Gastrocnemius medialis (tissue), 4 donors: ENCODE results near the gene FAM25A.
"Not testable (repeated sequence)": the region's sequence is repeated elsewhere in the genome, so short reads cannot be mapped to it uniquely, and the experiment has no call there.

Source experiments
- POLR2A ChIP-seq, 2 donors: fragments of 450-650 bp; IDR thresholded peaks; one replicate each; pipeline ENCODE4 v1.6.1; 2017; ENCODE audit warnings: antibody characterized with exemption in 2 of 2, mild to moderate bottlenecking in 2 of 2, moderate library complexity in 2 of 2
- TF ChIP-seq, protein P1 (sequence below), 5 experiments: fragments of 450-650 bp in 3 of 5; fragments of 200-600 bp in 2 of 5; sonication (generic) in 2 of 5; IDR thresholded peaks in 4 of 5; conservative IDR thresholded peaks in 1 of 5; 1 replicate in 4 of 5; 2 replicates in 1 of 5; pipeline ENCODE4 v1.5.1; 2016 to 2019; ENCODE audit warnings: antibody characterized with exemption in 5 of 5, mild to moderate bottlenecking in 3 of 5, moderate library complexity in 3 of 5

DNA sequence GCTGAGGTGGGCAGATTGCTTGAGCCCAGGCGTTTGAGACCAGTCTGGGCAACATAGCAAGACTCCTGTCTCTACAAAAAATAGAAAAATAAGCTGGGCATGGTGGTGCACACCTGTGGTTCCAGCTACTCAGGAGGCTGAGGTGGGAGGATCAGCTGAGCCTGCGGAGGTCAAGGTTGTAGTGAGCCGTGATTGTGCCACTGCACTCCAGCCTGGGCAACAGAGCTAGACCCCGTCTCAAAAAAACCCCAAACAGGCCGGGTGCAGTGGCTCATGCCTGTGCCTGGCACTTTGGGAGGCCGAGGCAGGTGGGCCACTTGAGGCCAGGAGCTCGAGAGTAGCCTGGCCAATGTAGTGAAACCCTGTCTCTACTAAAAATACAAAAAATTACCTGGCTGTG, 23.5 kb downstream of the FAM25A start:
- TF ChIP-seq, protein P1, sequence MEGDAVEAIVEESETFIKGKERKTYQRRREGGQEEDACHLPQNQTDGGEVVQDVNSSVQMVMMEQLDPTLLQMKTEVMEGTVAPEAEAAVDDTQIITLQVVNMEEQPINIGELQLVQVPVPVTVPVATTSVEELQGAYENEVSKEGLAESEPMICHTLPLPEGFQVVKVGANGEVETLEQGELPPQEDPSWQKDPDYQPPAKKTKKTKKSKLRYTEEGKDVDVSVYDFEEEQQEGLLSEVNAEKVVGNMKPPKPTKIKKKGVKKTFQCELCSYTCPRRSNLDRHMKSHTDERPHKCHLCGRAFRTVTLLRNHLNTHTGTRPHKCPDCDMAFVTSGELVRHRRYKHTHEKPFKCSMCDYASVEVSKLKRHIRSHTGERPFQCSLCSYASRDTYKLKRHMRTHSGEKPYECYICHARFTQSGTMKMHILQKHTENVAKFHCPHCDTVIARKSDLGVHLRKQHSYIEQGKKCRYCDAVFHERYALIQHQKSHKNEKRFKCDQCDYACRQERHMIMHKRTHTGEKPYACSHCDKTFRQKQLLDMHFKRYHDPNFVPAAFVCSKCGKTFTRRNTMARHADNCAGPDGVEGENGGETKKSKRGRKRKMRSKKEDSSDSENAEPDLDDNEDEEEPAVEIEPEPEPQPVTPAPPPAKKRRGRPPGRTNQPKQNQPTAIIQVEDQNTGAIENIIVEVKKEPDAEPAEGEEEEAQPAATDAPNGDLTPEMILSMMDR (IDR thresholded peaks at IDR 0.05 in 4 of 5, conservative IDR thresholded peaks at IDR 0.05 in 1 of 5): not testable (repeated sequence)
- TF ChIP-seq POLR2A (IDR thresholded peaks at IDR 0.05): not testable (repeated sequence)
